ENCODE results near the gene TXNIP.

- TF ChIP-seq CTCF (IDR thresholded peaks at IDR 0.05; ENCODE audit: poor library complexity) (no peak), EZH2 (IDR thresholded peaks at IDR 0.05; ENCODE audit: borderline replicate concordance) (peak; percentile 25)
These were observed 34.8 kb downstream of the TXNIP start for GRCh38 chr1:145961425-145962156.

All from hepatocyte (in vitro differentiated cells).